GM18508 (cell line): Measurements from ENCODE around the gene ABAT.
"Not testable (repeated sequence)": the region's sequence is repeated elsewhere in the genome, so short reads cannot be mapped to it uniquely, and the experiment has no call there.

Source experiments
- ATAC-seq: cut with Tn5 transposase; IDR thresholded peaks from one replicate; pipeline ENCODE4 v1.9.1; 2021; ENCODE audit warnings: moderate number of reproducible peaks; ENCODE audit not compliant: insufficient read depth, unreplicated experiment

Gene ABAT

GRCh38 chr16:8648877-8649276 is 25.5 kb upstream of the ABAT start:
- no peak for ATAC-seq

GRCh38 chr16:8649829-8650554 is 24.4 kb upstream of the ABAT start:
- ATAC-seq, result no peak

- not testable (repeated sequence) for ATAC-seq
Observed at GRCh38 chr16:8651958-8652357, 22.5 kb upstream of the ABAT start.

- no peak for ATAC-seq
Observed at GRCh38 chr16:8655184-8655717, 19.2 kb upstream of the ABAT start.

DNA sequence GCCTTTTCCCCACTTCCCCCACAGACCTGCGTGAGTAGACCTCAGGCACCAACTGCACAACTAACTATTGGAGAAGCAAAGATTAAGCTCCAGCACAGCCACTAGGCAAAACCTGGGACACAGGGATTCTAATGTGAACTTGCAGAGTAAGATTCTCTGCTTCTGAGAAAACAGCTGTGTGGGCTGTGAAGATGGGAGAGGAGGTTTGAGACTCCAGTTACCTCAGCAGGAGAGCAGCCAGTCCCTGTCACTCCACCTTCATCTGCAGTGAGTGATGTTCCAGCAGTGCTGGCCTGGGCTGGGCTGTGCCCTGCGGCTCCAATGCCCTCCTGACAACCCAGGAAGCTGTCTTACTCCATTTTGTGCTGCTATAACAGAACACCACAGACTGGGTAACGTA is 18.0 kb upstream of the ABAT start:
- no peak for ATAC-seq

GRCh38 chr16:8660841-8661301 is 13.5 kb upstream of the ABAT start:
- no peak for ATAC-seq

DNA sequence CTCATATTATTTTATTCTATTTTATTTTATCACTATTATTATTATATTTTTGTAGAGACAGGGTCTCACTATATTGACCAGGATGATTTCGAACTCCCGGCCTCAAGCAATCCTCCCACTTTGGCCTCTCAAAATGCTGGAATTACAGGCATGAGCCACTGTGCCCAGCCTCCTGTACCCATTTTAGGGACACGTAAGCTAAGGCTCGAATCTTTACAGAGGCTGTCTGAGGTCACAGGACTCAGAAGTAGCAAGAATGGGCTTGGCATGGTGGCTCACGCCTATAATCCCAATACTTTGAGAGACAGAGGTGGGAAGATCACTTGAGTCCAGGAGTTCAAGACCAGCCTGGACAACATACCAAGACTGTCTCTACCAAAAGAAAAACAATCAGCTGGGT is 12.7 kb upstream of the ABAT start:
- no peak for ATAC-seq

DNA sequence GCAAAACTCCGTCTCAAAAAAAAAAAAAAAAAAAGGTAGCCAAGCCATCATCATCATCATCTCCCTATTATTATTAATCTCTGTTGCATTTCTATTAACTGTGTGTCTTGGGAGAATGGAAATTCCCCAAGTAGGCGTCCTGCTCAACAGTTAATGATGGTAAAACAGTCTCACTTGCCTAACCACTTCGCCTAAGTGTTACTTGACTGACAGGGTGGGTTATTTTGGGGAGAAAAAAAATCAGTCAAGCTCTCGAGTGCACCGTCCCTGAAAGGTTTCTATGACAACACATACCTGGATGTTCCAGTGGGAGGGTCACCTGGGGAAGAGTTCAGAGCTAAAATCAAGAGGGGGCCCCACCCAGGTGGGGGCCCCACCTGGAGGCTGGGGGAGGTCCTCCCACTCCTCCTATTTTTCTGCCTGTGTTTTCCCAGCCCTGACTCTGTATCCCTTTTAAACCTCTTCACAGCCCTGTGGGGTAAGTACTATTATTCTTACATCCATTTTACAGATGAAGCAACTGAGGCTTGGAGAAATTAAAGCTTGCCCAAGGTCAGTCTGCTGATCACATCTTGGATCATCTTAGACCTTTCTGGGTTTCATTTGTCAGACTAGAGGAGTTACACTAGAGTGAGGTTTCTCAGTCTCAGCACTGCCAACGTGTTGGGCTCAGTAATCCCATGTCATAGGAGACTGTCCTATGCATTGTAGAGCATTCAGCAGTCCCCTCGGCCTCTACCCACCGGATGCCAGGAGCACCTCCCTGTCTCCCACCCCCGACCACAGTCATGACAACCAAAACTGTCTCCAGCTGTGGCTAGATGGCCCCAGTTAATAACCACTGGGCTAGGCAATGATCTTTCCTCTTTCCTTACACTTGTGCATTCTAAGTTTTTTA is 11.0 kb upstream of the ABAT start:
- ATAC-seq, result no peak

DNA sequence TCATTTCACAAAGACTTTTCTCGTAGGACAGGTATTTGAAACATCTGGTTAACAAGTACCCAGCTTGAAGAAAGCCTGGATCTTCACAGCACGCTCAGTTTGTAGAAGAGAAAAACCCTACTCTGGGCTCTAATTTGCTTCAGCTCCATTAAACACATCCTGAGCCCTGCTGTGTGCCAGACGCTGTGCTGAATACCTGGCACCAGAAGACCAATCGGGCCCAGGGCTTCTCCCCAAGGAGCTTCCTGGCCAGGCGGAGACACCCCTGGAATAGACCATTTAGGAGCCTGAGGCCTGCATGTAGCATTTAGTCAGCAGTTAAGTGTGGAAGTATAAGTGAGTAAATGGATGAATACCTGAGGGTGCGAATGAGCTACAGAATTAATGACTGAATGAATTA is 8.9 kb upstream of the ABAT start:
- no peak for ATAC-seq

- ATAC-seq, result no peak
Observed at GRCh38 chr16:8667492-8667891, 6.9 kb upstream of the ABAT start.

GRCh38 chr16:8668113-8668512 is 6.3 kb upstream of the ABAT start:
- no peak for ATAC-seq

DNA sequence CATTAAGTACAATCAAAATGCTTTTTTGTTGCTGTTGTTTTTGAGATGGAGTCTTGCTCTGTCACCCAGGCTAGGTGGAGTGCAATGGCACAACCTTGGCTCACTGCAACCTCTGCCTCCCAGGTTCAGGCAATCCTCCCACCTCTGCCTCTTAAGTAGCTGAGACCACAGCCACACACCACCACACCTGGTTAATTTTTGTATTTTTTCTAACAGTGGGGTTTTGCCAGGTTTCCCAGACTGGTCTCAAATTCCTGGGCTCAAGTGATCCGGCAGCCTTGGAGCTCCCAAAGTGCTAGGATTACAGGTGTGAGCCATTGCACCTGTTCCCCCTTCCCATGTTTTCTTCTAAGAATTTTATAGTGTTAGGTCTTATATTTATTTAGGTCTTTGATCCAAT is 4.9 kb upstream of the ABAT start:
- ATAC-seq, result no peak

DNA sequence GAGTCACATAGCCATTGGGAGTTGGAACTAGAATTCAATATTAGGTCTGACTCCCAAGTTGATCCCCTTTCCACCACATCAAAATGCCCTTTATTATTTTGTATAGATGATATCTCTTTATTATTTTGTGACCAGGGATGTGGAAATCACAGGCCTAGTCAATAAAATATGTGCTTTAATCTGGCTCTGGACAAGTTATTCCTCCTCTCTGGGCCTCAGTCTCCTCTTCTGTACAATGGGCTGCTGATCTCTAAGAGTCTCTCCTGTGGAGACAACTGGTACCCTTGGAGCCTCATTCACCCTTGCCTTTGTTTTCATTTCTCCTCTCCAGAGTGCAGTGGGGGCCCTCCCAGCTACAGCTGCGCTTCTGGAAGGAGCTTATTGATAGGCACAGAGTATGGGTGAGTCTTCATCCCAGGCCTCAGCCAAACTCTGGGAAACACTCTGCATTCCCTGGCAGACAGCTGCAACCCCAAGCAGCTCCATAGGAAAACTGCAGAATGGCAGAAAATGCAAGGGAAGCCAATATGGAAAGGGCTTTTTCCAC is 4.3 kb upstream of the ABAT start:
- no peak for ATAC-seq

DNA sequence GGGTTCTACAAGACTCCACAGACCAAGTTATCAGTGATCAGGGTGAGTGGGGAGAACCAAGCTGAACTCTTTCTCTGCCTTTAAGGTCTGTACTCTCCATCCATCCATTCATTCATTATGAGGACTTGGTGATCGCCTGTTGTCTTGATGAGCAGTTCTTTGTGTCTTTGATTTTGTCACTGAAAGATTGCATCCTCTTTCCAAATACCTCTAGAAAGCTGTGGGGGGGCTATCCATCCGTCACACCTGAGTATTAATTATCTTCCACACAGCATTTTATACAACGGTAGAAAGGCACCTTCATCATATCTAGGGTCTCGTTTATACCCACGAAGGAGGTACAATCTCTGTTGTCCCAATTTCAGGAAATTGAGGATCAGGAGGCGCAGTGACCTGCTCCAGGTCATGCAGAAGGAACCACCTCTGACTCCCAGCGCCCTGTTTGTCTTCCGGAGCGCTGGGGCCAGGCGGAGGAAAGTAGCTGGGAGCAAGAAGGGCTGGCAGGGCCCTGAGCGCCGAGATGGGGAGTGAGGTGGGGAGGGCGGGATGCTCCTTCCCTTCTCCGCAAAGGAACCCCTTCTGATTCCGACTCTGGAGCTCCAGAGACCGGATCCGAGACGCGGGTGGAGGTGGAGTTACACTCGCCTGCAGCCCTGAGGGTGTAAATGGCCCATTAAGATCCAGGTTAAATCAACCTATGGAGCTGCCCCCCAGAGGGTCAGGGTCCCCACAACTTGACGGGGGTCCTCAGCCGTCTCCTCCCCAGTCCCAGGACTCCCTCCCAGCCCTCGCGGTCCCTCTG is 605 bp upstream of the ABAT start:
- peak; percentile 36 for ATAC-seq

DNA sequence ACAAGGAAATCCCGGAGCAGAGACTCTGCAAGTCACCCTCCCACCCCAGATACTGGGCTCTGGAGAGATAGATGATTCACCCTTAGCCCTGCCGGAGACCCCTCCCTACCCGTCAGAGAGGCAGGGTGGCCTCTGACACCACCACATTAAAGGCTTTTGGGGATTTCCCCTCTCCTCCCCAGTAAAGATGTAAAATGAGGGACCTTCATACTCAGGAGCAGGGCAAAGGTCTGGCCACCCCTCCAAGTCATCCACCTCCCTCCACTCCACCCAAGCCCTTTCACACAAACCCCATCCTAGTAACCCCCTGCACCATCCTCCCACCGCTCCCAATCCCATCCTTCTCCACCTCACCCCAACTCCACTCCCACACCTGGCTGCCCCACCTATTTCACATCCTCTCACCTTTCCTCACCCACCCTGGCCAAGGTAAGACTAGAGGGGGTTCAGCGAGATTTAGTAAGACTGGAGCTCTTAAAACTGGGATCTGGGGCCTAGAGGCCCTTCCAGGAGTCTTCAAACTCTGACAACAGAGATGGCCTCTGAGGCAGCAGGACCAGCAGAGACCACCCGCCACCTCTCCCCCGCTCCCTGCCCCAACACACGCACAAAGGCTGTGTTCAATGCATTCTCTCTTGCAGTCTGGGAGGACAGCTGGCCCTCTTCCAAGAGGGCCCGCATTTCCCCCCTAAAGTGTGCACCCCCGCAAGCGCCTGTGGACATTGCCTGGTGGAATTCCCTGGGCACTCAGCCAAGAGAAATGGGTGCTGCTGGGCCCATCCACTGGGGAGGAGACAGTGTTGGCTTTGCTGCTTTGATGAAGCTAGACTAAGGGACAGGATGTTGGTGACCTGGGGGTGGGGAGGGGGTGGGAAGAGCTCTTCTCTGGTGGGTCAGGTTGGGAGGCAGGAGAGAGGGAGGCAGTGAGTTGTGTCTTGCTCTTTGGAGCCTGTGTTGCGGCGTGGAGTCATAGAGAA is 1.1 kb downstream of the ABAT start:
- no peak for ATAC-seq

GRCh38 chr16:8676160-8676547 is 1.7 kb downstream of the ABAT start:
- no peak for ATAC-seq

DNA sequence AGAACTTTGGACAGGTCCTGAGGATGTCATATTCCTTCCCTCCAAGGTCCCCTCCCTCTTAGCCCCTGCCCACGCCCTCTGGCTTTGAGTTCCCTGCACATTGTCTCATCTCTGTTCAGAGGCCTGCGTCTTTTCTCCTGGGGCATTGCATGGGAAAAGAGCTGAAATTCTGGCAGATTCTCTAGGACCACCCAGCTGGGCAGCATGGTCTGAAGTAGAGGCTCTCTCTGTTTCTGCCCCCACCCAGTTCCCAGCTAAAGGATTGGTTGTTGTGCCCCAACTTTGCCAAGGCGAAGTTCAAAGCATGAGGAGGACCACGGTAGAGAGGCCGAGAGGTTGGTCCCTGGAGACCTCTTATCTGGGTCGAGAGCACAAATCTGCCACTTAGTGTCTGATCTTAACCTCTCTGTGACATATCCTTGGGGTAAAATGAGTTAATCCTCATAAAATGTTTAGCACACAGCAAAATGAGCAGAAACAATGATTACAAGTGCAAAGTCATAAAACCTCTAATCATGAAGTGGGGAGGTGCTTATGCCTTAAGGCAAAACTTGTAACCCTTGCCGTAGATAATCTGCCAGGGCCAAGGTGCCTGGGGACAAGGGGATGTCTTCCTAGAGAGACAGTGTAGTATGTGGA is 2.4 kb downstream of the ABAT start:
- ATAC-seq, result no peak

DNA sequence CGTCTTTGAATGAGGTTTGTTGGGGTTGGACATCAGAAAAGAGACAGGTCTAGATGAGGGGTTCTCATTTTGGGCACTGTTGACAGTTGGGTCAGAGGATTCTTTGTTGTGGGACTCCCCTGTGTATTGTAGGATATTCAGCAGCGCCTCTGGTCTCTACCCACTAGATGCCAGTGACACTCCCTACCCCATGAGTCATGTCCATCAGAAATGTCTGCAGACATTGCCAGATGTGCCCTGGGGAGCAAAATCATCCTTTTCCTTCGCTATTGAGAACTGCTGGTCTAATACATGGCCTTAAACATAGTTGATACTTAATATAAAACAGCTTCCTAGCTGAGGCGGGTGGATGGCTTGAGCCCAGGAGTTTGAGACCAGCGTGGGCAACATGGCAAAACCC is 3.1 kb downstream of the ABAT start:
- ATAC-seq, result no peak
